A549 treated with ZK216348 at 1 μM for 4 hours (cell line): Measurements from ENCODE around the gene PXT1. TPM values are rescaled to one million over a fixed set of nuclear protein-coding genes. Genes with fewer than 3 reads are reported as not detected.

ENCODE experiments used
- total RNA-seq: library from RNA; stranded (reverse); fragments of 200-300 nt; extraction: Qiagen RNA extraction; gene quantifications from 5 replicates; pipeline ENCODE4 v1.2.3, GENCODE V29; 2022; ENCODE audit warnings: low read depth

Gene PXT1, protein sequence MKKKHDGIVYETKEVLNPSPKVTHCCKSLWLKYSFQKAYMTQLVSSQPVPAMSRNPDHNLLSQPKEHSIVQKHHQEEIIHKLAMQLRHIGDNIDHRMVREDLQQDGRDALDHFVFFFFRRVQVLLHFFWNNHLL
- total RNA-seq = not detected in 5 replicates

DNA sequence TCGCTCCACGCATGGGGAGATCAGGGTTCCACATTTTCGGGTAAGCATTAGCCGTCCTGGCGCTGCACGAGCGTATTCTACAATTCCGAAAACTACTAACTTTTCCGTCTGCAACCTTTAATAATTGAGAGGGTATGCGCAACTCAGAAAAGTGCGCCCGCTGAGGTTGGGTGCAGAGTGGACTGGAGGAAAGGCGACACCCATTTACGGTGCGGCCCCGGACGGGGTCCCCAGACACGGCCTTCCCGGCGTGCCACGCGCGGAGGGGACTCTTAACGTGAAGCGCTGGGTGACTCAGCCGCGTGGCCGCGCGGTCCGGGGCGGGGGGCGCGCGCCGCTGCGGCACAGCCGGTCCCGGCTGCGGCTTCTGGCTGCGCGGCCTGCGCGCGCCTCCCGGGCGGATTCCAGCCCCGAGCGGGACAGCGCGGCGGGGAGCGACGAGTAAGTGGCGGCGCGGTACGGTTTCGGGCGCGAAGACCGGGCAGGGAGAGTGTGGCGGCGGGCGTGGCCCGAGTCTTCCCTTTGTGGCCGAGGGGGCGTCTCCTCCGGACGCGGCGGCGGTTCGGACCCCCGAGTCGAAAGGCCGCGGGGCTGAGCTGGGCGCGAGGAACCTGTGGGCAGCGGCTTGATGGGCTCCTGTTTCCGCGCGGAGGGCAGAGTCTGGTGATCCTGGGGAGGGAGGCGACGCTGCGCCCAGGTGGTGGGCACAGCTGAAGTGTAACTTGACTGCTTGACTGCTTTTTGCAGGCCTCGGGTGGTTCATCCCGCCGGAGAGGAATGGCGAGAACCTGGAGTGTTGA is at the start of gene PXT1, which contains the start of gene KCTD20:
Gene PXT1 (minus strand): TSS at position 184 of the 800 bp plus-strand sequence. CDS start 16,772 bp downstream, outside the sequence.
Gene KCTD20 (plus strand): TSS at position 330 of the 800 bp plus-strand sequence. CDS start 27,098 bp downstream, outside the sequence.

DNA sequence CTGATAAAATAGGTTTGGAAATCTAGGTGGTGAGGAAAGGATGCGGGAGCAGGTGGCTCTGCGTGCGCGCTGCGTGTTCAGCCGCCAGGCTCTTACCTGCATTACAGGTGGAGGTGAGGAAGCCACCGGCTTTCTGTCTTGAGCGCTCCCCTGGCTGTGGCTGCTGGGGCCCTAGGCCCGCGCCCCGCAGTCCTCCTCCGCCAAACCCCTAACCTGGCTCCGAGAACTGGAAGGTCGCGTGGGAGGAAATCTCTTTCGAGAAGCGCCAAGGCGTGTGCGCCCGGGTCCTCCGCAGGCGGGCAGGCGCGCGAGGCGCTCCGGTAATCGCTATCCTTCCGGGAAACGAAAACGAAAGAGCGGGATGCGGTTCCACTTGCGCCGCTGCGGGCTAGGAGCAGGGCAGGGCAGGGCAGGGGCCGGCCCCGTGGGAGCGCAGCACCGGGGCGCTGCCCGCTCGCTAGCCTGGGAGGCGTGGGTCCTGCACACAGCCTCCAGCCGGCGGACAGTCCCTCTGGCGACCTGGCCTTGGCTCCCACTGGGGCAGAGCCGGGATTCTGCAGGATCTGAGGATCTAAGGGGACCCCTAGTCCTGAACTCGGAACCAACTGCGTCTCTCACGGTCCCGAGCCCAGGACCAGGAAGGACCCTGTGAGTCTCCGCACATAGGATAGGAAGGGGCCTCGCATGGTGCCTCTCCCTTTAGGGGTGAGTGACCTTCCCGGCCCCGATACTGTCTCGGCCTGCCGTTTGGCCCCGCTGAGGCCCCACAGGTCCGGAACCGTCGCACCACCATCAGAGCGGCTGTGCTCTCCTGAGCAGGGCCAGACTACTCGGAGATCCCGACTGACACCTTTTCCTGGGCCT is 55.0 kb downstream of the PXT1 start, which contains the start of gene ETV7:
Gene ETV7 (minus strand): TSS at position 230 of the 864 bp plus-strand sequence. CDS start 128 bp downstream, at position 102.

Other genes starting within 250 kb of the PXT1 start
- 9.5 to 11.4 TPM (median 10.6 TPM) in 5 replicates for gene BRPF3, start 246.1 kb downstream of the PXT1 start, total RNA-seq
- 0.15 TPM in 1 of 5 replicates, not detected in the others for gene PNPLA1, start 172.8 kb downstream of the PXT1 start, total RNA-seq
- gene BNIP5, start 106.0 kb downstream of the PXT1 start, total RNA-seq = not detected in 5 replicates
- gene ETV7, start 55.2 kb downstream of the PXT1 start, total RNA-seq = 0.12 to 0.33 TPM in 2 of 5 replicates, not detected in the others
- gene KCTD20, start 146 bp upstream of the PXT1 start, total RNA-seq = 15.1 to 22.1 TPM (median 19.2 TPM) in 5 replicates
- gene STK38, start 104.6 kb upstream of the PXT1 start, total RNA-seq = 17.1 to 19.3 TPM (median 18.5 TPM) in 5 replicates
- 512 to 684 TPM (median 546 TPM) in 5 replicates for gene SRSF3, start 151.5 kb upstream of the PXT1 start, total RNA-seq
- 189 to 281 TPM (median 252 TPM) in 5 replicates for gene CDKN1A, start 235.9 kb upstream of the PXT1 start, total RNA-seq